Forelimb muscle (tissue), 1 donor: ENCODE data around the gene FAHD1. TPM values are rescaled to one million over a fixed set of nuclear protein-coding genes. Genes with fewer than 3 reads are reported as not detected.

Experiments
- polyA plus RNA-seq: library from polyadenylated mRNA; unstranded; fragments of 120-200 nt; gene quantifications from one replicate; pipeline ENCODE4 v1.2.1, GENCODE V29; 2013; ENCODE audit not compliant: insufficient read length

FAHD1 gene
- polyA plus RNA-seq, 1 donor = 21.3 TPM

Other genes with a start within 250 kb of the FAHD1 start
- gene IFT140, start 215.1 kb upstream of the FAHD1 start, polyA plus RNA-seq = 8.7 TPM
- 19.0 TPM for gene CRAMP1, start 214.8 kb upstream of the FAHD1 start, polyA plus RNA-seq
- 40.5 TPM for gene JPT2, start 148.9 kb upstream of the FAHD1 start, polyA plus RNA-seq
- 53.6 TPM for gene MAPK8IP3, start 121.0 kb upstream of the FAHD1 start, polyA plus RNA-seq
- gene NME3, start 55.7 kb upstream of the FAHD1 start, polyA plus RNA-seq = 19.5 TPM
- gene EME2, start 54.4 kb upstream of the FAHD1 start, polyA plus RNA-seq = 5.7 TPM
- gene MRPS34, start 54.1 kb upstream of the FAHD1 start, polyA plus RNA-seq = 42.5 TPM
- 24.6 TPM for gene SPSB3, start 44.6 kb upstream of the FAHD1 start, polyA plus RNA-seq
- gene NUBP2, start 44.2 kb upstream of the FAHD1 start, polyA plus RNA-seq = 36.9 TPM
- 0.44 TPM for gene IGFALS, start 33.5 kb upstream of the FAHD1 start, polyA plus RNA-seq
- 44.3 TPM for gene HAGH, start 381 bp upstream of the FAHD1 start, polyA plus RNA-seq
- gene MEIOB, start 45.0 kb downstream of the FAHD1 start, polyA plus RNA-seq = 0.57 TPM
- gene HS3ST6, start 91.2 kb downstream of the FAHD1 start, polyA plus RNA-seq = not detected
- gene MSRB1, start 116.0 kb downstream of the FAHD1 start, polyA plus RNA-seq = 38.3 TPM
- gene RPL3L, start 127.5 kb downstream of the FAHD1 start, polyA plus RNA-seq = 56.0 TPM
- gene NDUFB10, start 132.3 kb downstream of the FAHD1 start, polyA plus RNA-seq = 121 TPM
- gene RPS2, start 137.6 kb downstream of the FAHD1 start, polyA plus RNA-seq = 3,325 TPM
- gene RNF151, start 139.7 kb downstream of the FAHD1 start, polyA plus RNA-seq = not detected
- 28.4 TPM for gene TBL3, start 144.8 kb downstream of the FAHD1 start, polyA plus RNA-seq
- gene NOXO1, start 154.3 kb downstream of the FAHD1 start, polyA plus RNA-seq = 1.4 TPM
- gene GFER, start 157.0 kb downstream of the FAHD1 start, polyA plus RNA-seq = 16.2 TPM
- gene SYNGR3, start 162.8 kb downstream of the FAHD1 start, polyA plus RNA-seq = 1.4 TPM
- 24.9 TPM for gene ZNF598, start 182.6 kb downstream of the FAHD1 start, polyA plus RNA-seq
- gene NPW, start 192.6 kb downstream of the FAHD1 start, polyA plus RNA-seq = 1.1 TPM
- 36.7 TPM for gene NHERF2, start 199.7 kb downstream of the FAHD1 start, polyA plus RNA-seq
- 11.2 TPM for gene NTHL1, start 220.6 kb downstream of the FAHD1 start, polyA plus RNA-seq
- 70.4 TPM for gene TSC2, start 220.8 kb downstream of the FAHD1 start, polyA plus RNA-seq